Suprapubic skin (tissue), 4 donors: Measurements from ENCODE around the gene PIK3CA. TPM values are rescaled to one million over a fixed set of nuclear protein-coding genes. Genes with fewer than 3 reads are reported as not detected.
A peak's percentile ranks its signal among the peaks of the same experiment; 100 is the strongest.

Source experiments
- DNase-seq, 2 donors: peaks; one replicate each; pipeline ENCODE4 v3.0.0-alpha.2; 2019; ENCODE audit warnings: low spot score in 2 of 2
- H3K27ac ChIP-seq: fragments of 200-600 bp; sonication (generic); one replicate; pipeline ENCODE4 v1.5.1; 2019
- H3K27me3 ChIP-seq: fragments of 200-600 bp; sonication (generic); one replicate; pipeline ENCODE4 v1.5.1; 2019
- H3K36me3 ChIP-seq: fragments of 200-600 bp; sonication (generic); one replicate; pipeline ENCODE4 v1.5.1; 2019
- H3K4me1 ChIP-seq: fragments of 200-600 bp; sonication (generic); one replicate; pipeline ENCODE4 v1.5.1; 2019
- H3K4me3 ChIP-seq: fragments of 200-600 bp; sonication (generic); one replicate; pipeline ENCODE4 v1.5.1; 2019; ENCODE audit warnings: mild to moderate bottlenecking
- H3K9me3 ChIP-seq: fragments of 200-600 bp; sonication (generic); one replicate; pipeline ENCODE4 v1.5.1; 2019
- EP300 ChIP-seq: sonication (generic); formaldehyde crosslinking; IDR thresholded peaks from one replicate; pipeline ENCODE4 v1.6.1; 2017; ENCODE audit warnings: antibody characterized with exemption
- POLR2A ChIP-seq, 2 donors: fragments of 450-650 bp; IDR thresholded peaks; one replicate each; pipeline ENCODE4 v1.6.1; 2017; ENCODE audit warnings: antibody characterized with exemption in 2 of 2, mild to moderate bottlenecking in 2 of 2, moderate library complexity in 2 of 2
- POLR2AphosphoS5 ChIP-seq, 3 donors: sonication (generic); formaldehyde crosslinking; IDR thresholded peaks; one replicate each; pipeline ENCODE4 v1.6.1; 2017; ENCODE audit warnings: antibody characterized with exemption in 3 of 3
- WGBS: methylation state at CpG from one replicate; pipeline ENCODE4 v1.1.5; 2018; 5-methylcytosine and 5-hydroxymethylcytosine counted together
- total RNA-seq, 4 donors: library from RNA; depleted of rRNA; stranded (reverse); fragments of >200 nt; gene quantifications; one replicate each; pipeline ENCODE4 v1.1.0, GENCODE V29; 2016
- TF ChIP-seq, protein P1 (sequence below), 2 donors: fragments of 200-600 bp in 1 of 2; fragments of 450-650 bp in 1 of 2; sonication (generic) in 1 of 2; IDR thresholded peaks; one replicate each; pipeline ENCODE4 v1.5.1; 2016 to 2019; ENCODE audit warnings: antibody characterized with exemption in 2 of 2, mild to moderate bottlenecking in 1 of 2, moderate library complexity in 1 of 2

Gene PIK3CA
- total RNA-seq, 4 donors from 2014 or later: 14.8 to 26.6 (median 18.6) TPM

- no peaks in the 10 kb centered on the region for H3K27me3 ChIP-seq
- H3K27ac ChIP-seq: peak overlapping the region; percentile 75
- peaks cover 60% of the 10 kb centered on the region for H3K4me1 ChIP-seq
- H3K4me3 ChIP-seq: no peak overlapping the region
- 80% methylated on average over 2 of the region's 2 CpGs for WGBS
- no peaks in the 10 kb centered on the region for H3K36me3 ChIP-seq
- DNase-seq: no peak
- no peaks in the 10 kb centered on the region for H3K9me3 ChIP-seq
- no peak for TF ChIP-seq POLR2A (IDR thresholded peaks at IDR 0.05)
- no peak for TF ChIP-seq POLR2AphosphoS5 (IDR thresholded peaks at IDR 0.05)
- TF ChIP-seq, protein P1, sequence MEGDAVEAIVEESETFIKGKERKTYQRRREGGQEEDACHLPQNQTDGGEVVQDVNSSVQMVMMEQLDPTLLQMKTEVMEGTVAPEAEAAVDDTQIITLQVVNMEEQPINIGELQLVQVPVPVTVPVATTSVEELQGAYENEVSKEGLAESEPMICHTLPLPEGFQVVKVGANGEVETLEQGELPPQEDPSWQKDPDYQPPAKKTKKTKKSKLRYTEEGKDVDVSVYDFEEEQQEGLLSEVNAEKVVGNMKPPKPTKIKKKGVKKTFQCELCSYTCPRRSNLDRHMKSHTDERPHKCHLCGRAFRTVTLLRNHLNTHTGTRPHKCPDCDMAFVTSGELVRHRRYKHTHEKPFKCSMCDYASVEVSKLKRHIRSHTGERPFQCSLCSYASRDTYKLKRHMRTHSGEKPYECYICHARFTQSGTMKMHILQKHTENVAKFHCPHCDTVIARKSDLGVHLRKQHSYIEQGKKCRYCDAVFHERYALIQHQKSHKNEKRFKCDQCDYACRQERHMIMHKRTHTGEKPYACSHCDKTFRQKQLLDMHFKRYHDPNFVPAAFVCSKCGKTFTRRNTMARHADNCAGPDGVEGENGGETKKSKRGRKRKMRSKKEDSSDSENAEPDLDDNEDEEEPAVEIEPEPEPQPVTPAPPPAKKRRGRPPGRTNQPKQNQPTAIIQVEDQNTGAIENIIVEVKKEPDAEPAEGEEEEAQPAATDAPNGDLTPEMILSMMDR (IDR thresholded peaks at IDR 0.05): no peak
- no peak for TF ChIP-seq EP300
Measured at GRCh38 chr3:179179256-179179655, 31.1 kb downstream of the PIK3CA start.

GRCh38 chr3:179179979-179180759 is 32.0 kb downstream of the PIK3CA start:
- peak overlapping the region; percentile 75 for H3K27ac ChIP-seq
- DNase-seq: no peak
- no peak for TF ChIP-seq POLR2AphosphoS5 (IDR thresholded peaks at IDR 0.05)
- TF ChIP-seq EP300: no peak
- TF ChIP-seq, protein P1 (IDR thresholded peaks at IDR 0.05): no peak
- TF ChIP-seq POLR2A (IDR thresholded peaks at IDR 0.05): no peak
- H3K36me3 ChIP-seq: no peaks in the 10 kb centered on the region
- no peak overlapping the region for H3K4me3 ChIP-seq
- H3K4me1 ChIP-seq: peaks cover 62% of the 10 kb centered on the region
- H3K9me3 ChIP-seq: no peaks in the 10 kb centered on the region
- WGBS: 71% methylated on average over 1 of the region's 1 CpG
- H3K27me3 ChIP-seq: no peaks in the 10 kb centered on the region

DNA sequence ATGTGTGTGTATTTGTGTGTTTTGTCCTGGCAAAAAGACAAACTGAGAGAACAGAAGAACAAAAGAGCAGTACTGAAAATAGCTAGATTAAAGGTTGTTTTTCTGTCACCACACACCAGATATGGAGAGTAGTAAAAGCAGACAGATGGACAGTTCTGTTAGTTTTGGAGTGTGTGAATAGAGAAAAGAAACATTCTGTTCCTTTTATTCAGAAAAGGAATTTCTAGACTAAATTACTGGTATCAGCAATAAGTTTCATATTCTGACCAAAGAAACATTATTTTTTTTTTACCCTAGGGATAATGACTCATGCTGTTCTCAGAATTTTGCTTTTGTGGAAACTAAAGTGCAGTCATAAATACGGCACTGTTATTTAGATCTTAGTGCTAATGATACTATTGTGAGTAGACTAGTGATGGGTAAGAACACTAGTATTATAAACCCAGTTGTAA is 32.9 kb downstream of the PIK3CA start:
- Histone ChIP-seq H3K27me3 (no peaks in the 10 kb centered on the region), H3K4me1 (peaks cover 59% of the 10 kb centered on the region), H3K36me3 (no peaks in the 10 kb centered on the region), H3K4me3 (no peak overlapping the region), H3K9me3 (no peaks in the 10 kb centered on the region), H3K27ac (peak overlapping the region; percentile 75)
- no peak for DNase-seq
- 12% methylated on average over 1 of the region's 1 CpG for WGBS
- TF ChIP-seq EP300 (no peak), POLR2A (IDR thresholded peaks at IDR 0.05) (no peak), POLR2AphosphoS5 (IDR thresholded peaks at IDR 0.05) (no peak)
- TF ChIP-seq, protein P1 (IDR thresholded peaks at IDR 0.05): no peak

DNA sequence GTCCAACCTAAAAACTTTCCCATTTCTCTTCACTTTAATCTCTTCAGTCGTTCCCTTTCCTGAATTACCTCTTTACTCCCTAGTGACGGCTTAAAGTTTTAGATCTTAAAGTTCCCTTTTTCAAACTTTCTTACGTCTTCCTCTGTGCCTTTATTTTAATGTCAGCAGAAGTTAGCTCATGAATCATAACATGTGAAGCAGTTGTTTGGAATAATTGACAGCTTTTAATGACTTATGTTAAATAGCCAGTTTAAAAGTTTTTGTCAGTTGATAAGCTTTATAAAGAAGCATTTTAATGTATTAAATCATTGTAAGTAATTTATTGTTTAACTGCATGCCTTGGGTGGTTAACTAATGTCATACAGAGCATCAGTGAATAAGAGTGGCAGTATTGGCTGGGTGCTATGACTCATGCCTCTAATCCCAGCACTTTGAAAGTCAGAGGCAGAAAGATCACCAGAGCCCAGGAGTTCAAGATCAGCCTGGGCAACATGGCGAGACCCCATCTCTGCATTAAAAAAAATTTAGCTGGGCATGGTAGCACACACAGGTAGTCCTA is 33.9 kb downstream of the PIK3CA start:
- TF ChIP-seq POLR2AphosphoS5 (IDR thresholded peaks at IDR 0.05): no peak
- TF ChIP-seq, protein P1 (IDR thresholded peaks at IDR 0.05): no peak
- H3K27ac ChIP-seq: peak overlapping the region; percentile 75
- WGBS: 64% methylated on average over 4 of the region's 4 CpGs
- no peak for DNase-seq
- no peak overlapping the region for H3K4me3 ChIP-seq
- no peaks in the 10 kb centered on the region for H3K9me3 ChIP-seq
- H3K4me1 ChIP-seq: peaks cover 62% of the 10 kb centered on the region
- no peaks in the 10 kb centered on the region for H3K27me3 ChIP-seq
- no peaks in the 10 kb centered on the region for H3K36me3 ChIP-seq

- H3K4me3 ChIP-seq: no peak overlapping the region
- no peaks in the 10 kb centered on the region for H3K9me3 ChIP-seq
- H3K27ac ChIP-seq: peak overlapping the region; percentile 75
- no peaks in the 10 kb centered on the region for H3K36me3 ChIP-seq
- peaks cover 62% of the 10 kb centered on the region for H3K4me1 ChIP-seq
- H3K27me3 ChIP-seq: no peaks in the 10 kb centered on the region
- no peak for DNase-seq
- TF ChIP-seq POLR2AphosphoS5 (IDR thresholded peaks at IDR 0.05): peak in 2 of 3 donors; percentile 14 to 17
- TF ChIP-seq EP300: no peak
- TF ChIP-seq, protein P1 (IDR thresholded peaks at IDR 0.05): no peak
- 98% methylated on average over 1 of the region's 1 CpG for WGBS
Measured at GRCh38 chr3:179182902-179183301, 34.7 kb downstream of the PIK3CA start.
